Cardiac fibroblast (primary cell): ENCODE data around the gene TRMT2A.

Experiments
- DNase-seq, 2 donors: peaks; one replicate each; pipeline versions ENCODE4 v3.0.0 to v3.0.0-alpha.2; 2010; ENCODE audit warnings: low read depth in 2 of 2
- H3K4me3 ChIP-seq, 2 donors: replicated peaks in 1 of 2; 1 replicate in 1 of 2; 2 replicates in 1 of 2; pipeline ENCODE4 v1.5.1; 2011; ENCODE audit warnings: low read depth in 2 of 2, low read length in 2 of 2, mild to moderate bottlenecking in 2 of 2, moderate library complexity in 1 of 2
- TF ChIP-seq, protein P1 (sequence below): IDR thresholded peaks from one replicate; pipeline ENCODE4 v1.5.1; 2011; ENCODE audit warnings: low read depth, mild to moderate bottlenecking, low read length, inconsistent platforms

TRMT2A gene

GRCh38 chr22:20093418-20094196 lies 23.4 kb downstream of the TRMT2A start:
- no peak for DNase-seq
- TF ChIP-seq, protein P1, sequence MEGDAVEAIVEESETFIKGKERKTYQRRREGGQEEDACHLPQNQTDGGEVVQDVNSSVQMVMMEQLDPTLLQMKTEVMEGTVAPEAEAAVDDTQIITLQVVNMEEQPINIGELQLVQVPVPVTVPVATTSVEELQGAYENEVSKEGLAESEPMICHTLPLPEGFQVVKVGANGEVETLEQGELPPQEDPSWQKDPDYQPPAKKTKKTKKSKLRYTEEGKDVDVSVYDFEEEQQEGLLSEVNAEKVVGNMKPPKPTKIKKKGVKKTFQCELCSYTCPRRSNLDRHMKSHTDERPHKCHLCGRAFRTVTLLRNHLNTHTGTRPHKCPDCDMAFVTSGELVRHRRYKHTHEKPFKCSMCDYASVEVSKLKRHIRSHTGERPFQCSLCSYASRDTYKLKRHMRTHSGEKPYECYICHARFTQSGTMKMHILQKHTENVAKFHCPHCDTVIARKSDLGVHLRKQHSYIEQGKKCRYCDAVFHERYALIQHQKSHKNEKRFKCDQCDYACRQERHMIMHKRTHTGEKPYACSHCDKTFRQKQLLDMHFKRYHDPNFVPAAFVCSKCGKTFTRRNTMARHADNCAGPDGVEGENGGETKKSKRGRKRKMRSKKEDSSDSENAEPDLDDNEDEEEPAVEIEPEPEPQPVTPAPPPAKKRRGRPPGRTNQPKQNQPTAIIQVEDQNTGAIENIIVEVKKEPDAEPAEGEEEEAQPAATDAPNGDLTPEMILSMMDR, result no peak
- H3K4me3 ChIP-seq, result no peak overlapping the region

GRCh38 chr22:20092477-20092854 lies 24.6 kb downstream of the TRMT2A start:
- DNase-seq, result no peak
- no peak overlapping the region for H3K4me3 ChIP-seq

GRCh38 chr22:20091690-20092476 lies 25.1 kb downstream of the TRMT2A start:
- no peak overlapping the region for H3K4me3 ChIP-seq
- DNase-seq, result no peak
- TF ChIP-seq, protein P1, result no peak

More at GRCh38 chr22:20092477-20092854, 24.6 kb downstream of the TRMT2A start:
- TF ChIP-seq, protein P1, result no peak

DNA sequence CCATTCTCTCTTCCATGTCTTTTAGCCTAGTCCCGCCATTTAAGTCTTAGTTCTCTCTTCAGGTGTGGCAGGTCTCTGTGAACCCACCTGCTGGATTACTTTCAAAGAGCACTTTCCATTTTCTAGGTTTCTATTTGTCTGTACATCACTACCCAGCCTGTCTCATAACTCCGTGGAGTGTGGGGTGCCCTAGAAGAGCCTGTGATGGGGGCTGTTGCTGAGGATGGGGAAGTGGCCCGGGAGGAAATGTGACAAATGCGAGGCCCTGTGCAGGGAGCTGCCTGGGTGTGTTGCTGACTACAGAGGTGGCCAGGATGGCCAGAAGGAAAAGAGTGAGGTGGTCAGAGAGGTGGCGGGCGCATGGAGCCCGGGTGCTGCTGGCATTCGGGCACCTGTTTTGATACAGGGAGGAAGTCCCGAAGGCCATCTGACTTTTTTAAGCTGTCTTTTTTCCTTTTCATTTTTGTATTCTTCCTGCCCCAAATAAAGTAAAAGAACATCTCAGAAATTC lies 26.2 kb downstream of the TRMT2A start:
- no peak overlapping the region for H3K4me3 ChIP-seq
- no peak for DNase-seq
- TF ChIP-seq, protein P1, result no peak

DNA sequence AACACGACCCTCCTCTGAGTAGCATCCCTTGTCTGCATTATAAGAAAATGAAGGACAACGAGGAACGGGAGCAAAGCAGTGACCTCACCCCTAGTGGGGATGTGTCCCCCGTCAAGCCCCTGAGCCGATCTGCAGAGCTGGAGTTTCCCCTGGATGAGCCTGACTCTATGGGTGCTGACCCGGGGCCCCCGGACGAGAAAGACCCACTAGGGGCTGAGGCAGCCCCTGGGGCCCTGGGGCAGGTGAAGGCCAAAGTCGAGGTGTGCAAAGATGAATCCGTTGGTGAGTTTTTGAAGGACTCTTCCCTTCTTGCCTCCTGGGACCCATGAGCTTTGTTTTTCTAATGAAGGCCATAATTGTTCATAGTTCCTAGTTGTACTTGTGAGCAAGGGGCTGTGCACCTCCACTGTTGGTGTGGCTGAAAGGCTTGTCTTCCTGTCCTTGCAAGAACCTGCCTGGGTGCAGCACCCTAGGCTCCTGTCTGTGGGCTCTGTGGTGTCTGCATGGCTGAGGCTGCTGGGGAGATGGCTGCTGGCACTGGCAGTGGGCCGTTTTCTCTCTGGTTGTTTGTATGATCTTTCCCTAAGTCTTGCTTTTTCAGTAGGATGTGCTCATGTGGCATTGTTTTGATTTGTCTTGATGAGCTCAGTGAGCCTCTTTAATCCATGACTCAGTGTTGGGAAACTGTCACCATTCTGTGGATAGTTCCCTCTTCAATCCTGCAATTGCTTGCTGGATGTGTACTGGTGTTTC lies 26.9 kb downstream of the TRMT2A start:
- peak in 1 of 2 donors; percentile 40 for DNase-seq
- TF ChIP-seq, protein P1, result no peak
- no peak overlapping the region for H3K4me3 ChIP-seq

DNA sequence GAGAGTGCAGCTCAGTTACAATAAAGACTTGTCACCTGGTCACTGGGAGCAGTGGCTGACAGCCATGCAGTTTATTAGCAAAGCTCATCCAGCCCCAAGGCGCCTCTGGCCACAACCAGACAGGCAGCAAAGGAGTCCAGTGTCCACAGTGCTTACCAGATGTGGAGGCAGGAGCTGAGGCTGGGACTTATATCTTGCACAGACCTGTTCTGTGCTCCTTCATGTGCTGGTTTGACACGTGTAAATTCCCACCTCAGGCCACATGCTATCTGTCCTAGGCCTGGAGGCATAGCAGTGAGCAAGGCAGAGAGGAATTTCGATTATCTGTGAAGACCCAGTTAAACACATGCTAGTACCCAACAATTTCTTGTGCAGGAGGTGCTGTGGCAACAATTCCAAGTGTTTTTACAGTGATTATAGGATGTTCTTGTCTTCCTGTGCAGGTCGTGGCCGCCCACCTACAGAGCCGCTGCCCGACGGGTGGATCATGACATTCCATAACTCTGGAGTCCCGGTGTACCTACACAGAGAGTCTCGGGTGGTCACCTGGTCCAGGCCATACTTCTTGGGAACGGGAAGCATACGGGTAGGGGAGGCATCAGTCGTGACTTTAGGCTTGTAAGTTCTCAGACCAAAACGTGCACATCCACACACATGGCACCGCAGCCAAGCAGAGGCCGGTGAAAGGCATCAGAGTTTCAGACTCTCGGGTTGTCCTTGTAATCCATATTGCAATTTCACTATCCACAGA lies 27.6 kb downstream of the TRMT2A start:
- no peak for DNase-seq
- TF ChIP-seq, protein P1, result no peak
- H3K4me3 ChIP-seq, result no peak overlapping the region
